Activated CD4-positive, alpha-beta T cell treated with anti-CD3 and anti-CD28 coated beads, Interleukin-2, amount 50 U/mL, for 24 hours (primary cell): ENCODE data around the gene TAAR5.
"Not testable (repeated sequence)": the region's sequence is repeated elsewhere in the genome, so short reads cannot be mapped to it uniquely, and the experiment has no call there.

Experiments
- DNase-seq, 2 donors: peaks; one replicate each; pipeline ENCODE4 v3.0.0-alpha.2; 2020; ENCODE audit warnings: low read depth in 1 of 2, low spot score in 1 of 2

The TAAR5 gene

GRCh38 chr6:132571774-132572173, 17.8 kb downstream of the TAAR5 start:
- no peak for DNase-seq

GRCh38 chr6:132570221-132570777, 19.2 kb downstream of the TAAR5 start, which contains the start of gene TAAR6:
Gene TAAR6 (plus strand): TSS chr6:132570322. CDS start chr6:132570322, 0 bp downstream.
- DNase-seq = no peak

GRCh38 chr6:132569170-132569569, 20.4 kb downstream of the TAAR5 start:
- DNase-seq = no peak

- no peak for DNase-seq
Measured at GRCh38 chr6:132568611-132569010, 20.9 kb downstream of the TAAR5 start.

GRCh38 chr6:132567566-132567965, 22.0 kb downstream of the TAAR5 start:
- no peak for DNase-seq

- no peak for DNase-seq
Measured at GRCh38 chr6:132566404-132566803, 23.1 kb downstream of the TAAR5 start.

GRCh38 chr6:132560087-132560486, 29.5 kb downstream of the TAAR5 start:
- DNase-seq = not testable (repeated sequence)

- no peak for DNase-seq
Measured at GRCh38 chr6:132552372-132552771, 37.2 kb downstream of the TAAR5 start, which contains the start of gene TAAR8. Gene TAAR8 (plus strand): TSS chr6:132552672. CDS start chr6:132552693, 21 bp downstream.

- no peak for DNase-seq
Measured at GRCh38 chr6:132551214-132551613, 38.3 kb downstream of the TAAR5 start.

- no peak for DNase-seq
Measured at GRCh38 chr6:132548746-132549463, 40.6 kb downstream of the TAAR5 start.

- no peak for DNase-seq
Measured at GRCh38 chr6:132544826-132545225, 44.7 kb downstream of the TAAR5 start.
